ENCODE data around the gene GPRC5D.
A peak's percentile ranks its signal among the peaks of the same experiment; 100 is the strongest.

GRCh38 chr12:12916135-12916944, 35.6 kb downstream of the GPRC5D start:
- TF ChIP-seq CTCF (IDR thresholded peaks at IDR 0.05; ENCODE audit: low read depth, low read length): peak; percentile 95
- TF ChIP-seq POLR2A (IDR thresholded peaks at IDR 0.05; ENCODE audit: extremely low read depth, insufficient read length): no peak
- TF ChIP-seq MYC (IDR thresholded peaks at IDR 0.05; ENCODE audit: low read depth, low read length): peak; percentile 45; the same call in 1 of the 2 replicates
- peak; percentile 79 for TF ChIP-seq MAX (IDR thresholded peaks at IDR 0.05; ENCODE audit: low read depth, low read length)

Data from NB4 (cell line).